RWPE1 (cell line): ENCODE data around the gene MAPK8IP3.

ENCODE experiments used
- CTCF ChIA-PET: fragments of 350-600 bp; sonication (Branson Sonifier 250); formaldehyde crosslinking; extraction: SDS; loops from one replicate; lab custom pipeline; 2021; lab: Yijun Ruan, JAX
- POLR2A ChIA-PET: fragments of 400-600 bp; formaldehyde crosslinking; extraction: SDS; loops from one replicate; lab custom pipeline; 2020; ENCODE audit warnings: antibody characterized with exemption; ENCODE audit not compliant: low non-redundant PET; lab: Yijun Ruan, JAX
- DNase-seq: peaks from one replicate; pipeline ENCODE4 v3.0.0; 2012; ENCODE audit warnings: low spot score
- H3K27ac ChIP-seq: fragments of 450-650 bp; 2 replicates; pipeline ENCODE4 v1.5.1; 2017
- CTCF ChIP-seq: fragments of 450-650 bp; conservative IDR thresholded peaks from 2 replicates; pipeline ENCODE4 v1.5.1; 2017; ENCODE audit warnings: low read depth, mild to moderate bottlenecking

MAPK8IP3 gene

DNA sequence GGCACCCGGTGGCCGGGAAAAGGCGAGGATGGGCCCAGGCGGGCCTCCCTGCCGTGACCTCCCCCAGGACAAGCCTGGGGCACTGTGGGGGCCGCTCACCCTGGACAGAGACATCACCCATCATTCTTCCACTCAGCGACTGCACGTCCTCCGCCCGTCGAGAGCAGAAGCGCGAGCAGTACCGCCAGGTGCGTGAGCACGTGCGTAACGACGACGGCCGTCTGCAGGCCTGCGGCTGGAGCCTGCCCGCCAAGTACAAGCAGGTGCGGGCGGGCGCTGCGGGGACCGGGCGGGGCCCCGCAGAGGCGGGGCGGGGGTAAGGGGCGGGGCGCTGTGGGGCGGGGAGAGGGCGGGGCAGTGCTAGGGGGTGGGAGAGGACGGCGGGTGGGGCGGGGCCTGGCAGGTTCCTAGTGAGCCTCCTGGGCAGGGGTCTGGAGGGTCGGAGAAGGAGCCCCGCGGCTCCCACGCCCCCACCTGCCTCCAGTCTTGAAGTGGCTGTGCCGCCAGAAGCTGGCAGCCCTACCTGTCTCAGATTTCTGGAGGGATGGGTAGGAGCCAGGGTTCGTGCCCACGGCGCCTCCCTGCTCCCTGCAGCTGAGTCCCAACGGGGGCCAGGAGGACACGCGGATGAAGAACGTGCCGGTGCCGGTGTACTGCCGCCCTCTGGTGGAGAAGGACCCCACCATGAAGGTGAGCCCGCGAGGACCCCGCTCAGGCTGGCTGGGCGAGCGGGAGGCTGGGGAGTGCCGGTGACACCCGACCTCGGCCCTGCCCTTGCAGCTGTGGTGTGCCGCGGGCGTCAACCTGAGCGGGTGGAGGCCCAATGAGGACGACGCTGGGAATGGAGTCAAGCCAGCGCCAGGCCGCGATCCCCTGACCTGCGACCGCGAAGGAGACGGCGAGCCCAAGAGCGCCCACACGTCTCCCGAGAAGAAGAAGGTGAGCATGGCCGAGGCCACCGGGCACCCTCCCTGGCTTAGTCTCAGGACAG, 57.8 kb downstream of the MAPK8IP3 start:
- peak; percentile 23; the same call in 1 of the 2 replicates for TF ChIP-seq CTCF
- ChIA-PET POLR2A (no interaction called here), CTCF (interaction anchor here (0.6 to 1.0 kb wide), 3 partner anchors 8 to 24 kb away, joined by 3 to 6 read pairs (median 4); partner anchors contain the start of gene SPSB3)
- peak overlapping the region; percentile 37 for H3K27ac ChIP-seq
- DNase-seq = no peak

DNA sequence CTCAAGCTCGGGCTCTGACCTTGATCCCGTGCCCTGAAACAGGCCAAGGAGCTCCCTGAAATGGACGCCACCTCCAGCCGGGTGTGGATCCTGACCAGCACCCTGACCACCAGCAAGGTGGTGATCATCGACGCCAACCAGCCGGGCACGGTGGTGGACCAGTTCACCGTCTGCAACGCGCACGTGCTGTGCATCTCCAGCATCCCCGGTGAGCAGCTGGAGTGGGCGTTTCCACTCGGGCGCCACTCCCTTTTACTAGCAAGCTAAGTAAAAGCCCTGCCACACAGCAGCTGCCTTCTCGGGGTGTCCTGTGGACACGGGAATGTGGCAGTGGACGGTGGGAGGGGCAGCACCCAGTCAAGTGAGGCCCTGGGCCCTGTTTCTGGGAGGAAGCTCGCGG, 59.0 kb downstream of the MAPK8IP3 start:
- DNase-seq = no peak
- POLR2A ChIA-PET = no interaction called here
- peak overlapping the region; percentile 37 for H3K27ac ChIP-seq
- TF ChIP-seq CTCF = no peak
- CTCF ChIA-PET = interaction anchor here (1.0 kb wide), 2 partner anchors 10 to 59 kb away, joined by 3 to 4 read pairs; partner anchors contain the start of gene MAPK8IP3

DNA sequence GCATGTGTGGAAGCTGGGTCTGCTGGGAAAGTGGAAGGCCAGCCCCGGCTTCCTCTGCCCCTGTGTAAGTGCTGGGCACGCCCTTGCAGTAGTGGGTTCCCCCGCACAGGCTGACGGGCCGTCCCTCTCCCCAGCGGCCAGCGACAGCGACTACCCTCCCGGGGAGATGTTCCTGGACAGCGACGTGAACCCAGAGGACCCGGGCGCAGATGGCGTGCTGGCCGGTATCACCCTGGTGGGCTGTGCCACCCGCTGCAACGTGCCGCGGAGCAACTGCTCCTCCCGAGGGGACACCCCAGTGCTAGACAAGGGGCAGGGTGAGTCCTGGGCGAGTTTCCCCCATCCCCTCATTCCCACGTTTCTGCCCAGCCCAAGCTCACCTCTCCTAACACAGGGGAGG, 59.8 kb downstream of the MAPK8IP3 start:
- peak overlapping the region; percentile 37; the same call in 1 of the 2 replicates for H3K27ac ChIP-seq
- POLR2A ChIA-PET = no interaction called here
- CTCF ChIA-PET = interaction anchor here (1.0 kb wide), 1 partner anchor 60 kb away, joined by 4 read pairs; the partner anchor contains the start of gene MAPK8IP3
- no peak for TF ChIP-seq CTCF
- DNase-seq = no peak

GRCh38 chr16:1766231-1766630, 60.2 kb downstream of the MAPK8IP3 start:
- POLR2A ChIA-PET = no interaction called here
- CTCF ChIA-PET = interaction anchor here (0.6 kb wide), 1 partner anchor 42 kb away, joined by 3 read pairs; no protein-coding TSS in a partner anchor

GRCh38 chr16:1766701-1767100, 60.7 kb downstream of the MAPK8IP3 start:
- POLR2A ChIA-PET = no interaction called here
- CTCF ChIA-PET = interaction anchor here (0.6 kb wide), 1 partner anchor 43 kb away, joined by 3 read pairs; no protein-coding TSS in a partner anchor
- no peak for DNase-seq

More at GRCh38 chr16:1766231-1766630, 60.2 kb downstream of the MAPK8IP3 start:
- H3K27ac ChIP-seq = peak overlapping the region; percentile 37; the same call in 1 of the 2 replicates
- no peak for DNase-seq
- no peak for TF ChIP-seq CTCF

More at GRCh38 chr16:1766701-1767100, 60.7 kb downstream of the MAPK8IP3 start:
- TF ChIP-seq CTCF = no peak
- peak overlapping the region; percentile 37 for H3K27ac ChIP-seq
